ENCODE data around the gene DOCK10. TPM values are rescaled to one million over a fixed set of nuclear protein-coding genes. Genes with fewer than 3 reads are reported as not detected.

The DOCK10 gene
- total and polyA plus RNA-seq, 2 donors (not counting 3 experiments of a cell fraction or from before 2014, with no cell fraction given) = 5.8 to 23.0 TPM

DNA sequence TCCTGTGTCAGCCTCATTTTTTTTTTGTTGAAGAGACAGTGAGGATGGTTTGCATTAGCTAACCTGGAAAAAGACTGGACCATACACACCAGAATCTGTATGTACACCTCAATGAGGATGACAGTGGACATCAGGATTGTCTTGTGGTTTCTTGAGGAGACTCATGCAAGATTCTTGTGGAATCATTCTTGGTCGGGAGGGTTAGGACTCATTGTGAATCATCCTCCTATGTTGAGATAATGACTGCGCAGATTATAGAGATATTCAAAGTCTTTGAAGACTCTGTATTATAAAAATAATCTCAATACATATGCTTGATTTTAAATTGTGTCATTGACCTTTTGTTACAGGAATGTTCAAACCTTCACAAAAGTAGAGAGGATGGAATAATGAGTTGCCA, 49.1 kb upstream of the DOCK10 start:
- Histone ChIP-seq H4K20me1 (replicated peaks; ENCODE audit: control insufficient read depth, extremely low read depth, insufficient read depth, low read length) (no peaks in the 10 kb centered on the region), H3K9ac (replicated peaks; ENCODE audit: extremely low read depth, insufficient read depth, low read length) (no peak overlapping the region), H3K79me2 (ENCODE audit: control insufficient read depth, insufficient read depth, low read length) (no peaks in the 10 kb centered on the region), H3K4me2 (ENCODE audit: insufficient read depth, low read length) (no peak overlapping the region), H3K9me1 (replicated peaks; ENCODE audit: control insufficient read depth, extremely low read depth, insufficient read depth, low read length) (no peaks in the 10 kb centered on the region), H3K36me3 (ENCODE audit: control insufficient read depth in 2 of 2, extremely low read depth in 1 of 2, insufficient read depth in 2 of 2, low read length in 2 of 2) (no peaks in the 10 kb centered on the region), H3K4me1 (ENCODE audit: control insufficient read depth, extremely low read depth, insufficient read depth, low read length) (no peaks in the 10 kb centered on the region), H3K9me3 (replicated peaks; ENCODE audit: control insufficient read depth, insufficient read depth, low read length) (no peaks in the 10 kb centered on the region), H2AFZ (ENCODE audit: low read depth, low read length) (no peak overlapping the region), H3K4me3 (replicated peaks in 1 of 3; ENCODE audit: insufficient read depth in 1 of 3, low read depth in 1 of 3, low read length in 3 of 3) (no peak overlapping the region), H3K27ac (ENCODE audit: insufficient read depth, low read depth, low read length) (no peak overlapping the region), H3K27me3 (ENCODE audit: control insufficient read depth in 2 of 2, insufficient read depth in 2 of 2, low read length in 2 of 2) (peaks cover 0 to 2% of the 10 kb centered on the region in 2 experiments)
- intact Hi-C loops (cut with micrococcal nuclease) (loop anchor here (2.0 kb wide), 1 partner anchor 33 kb away; no protein-coding TSS in a partner anchor), dilution Hi-C loops (cut with MboI; ENCODE audit: extremely low pct_ligation_motif_present, low sequenced_read_pairs) (no loop called here)
- CTCF ChIA-PET = no interaction called here
- DNase-seq (ENCODE audit: low read depth, low spot score) (no peak), FAIRE-seq (no peak)
- POLR2A ChIA-PET = no interaction called here
- BruUV-seq (replicated peaks) = no TSS peak
- TF ChIP-seq POLR2AphosphoS5 (IDR thresholded peaks at IDR 0.05; ENCODE audit: insufficient read depth, low read depth, low read length) (no peak), POLR2A (IDR thresholded peaks at IDR 0.05; ENCODE audit: low read depth, low read length) (no peak), GATA2 (IDR thresholded peaks at IDR 0.05; ENCODE audit: insufficient read depth, insufficient read length, low read depth, low read length) (no peak), EZH2 (IDR thresholded peaks at IDR 0.05; ENCODE audit: borderline replicate concordance, low read depth, low read length, severe bottlenecking) (no peak), JUN (IDR thresholded peaks at IDR 0.05; ENCODE audit: borderline replicate concordance, insufficient read depth, insufficient read length, low read depth) (no peak), FOS (IDR thresholded peaks at IDR 0.05; ENCODE audit: borderline replicate concordance, insufficient read depth, low read length) (no peak), MYC (IDR thresholded peaks at IDR 0.05; ENCODE audit: low read depth, low read length) (no peak)
- TF ChIP-seq, protein P1, sequence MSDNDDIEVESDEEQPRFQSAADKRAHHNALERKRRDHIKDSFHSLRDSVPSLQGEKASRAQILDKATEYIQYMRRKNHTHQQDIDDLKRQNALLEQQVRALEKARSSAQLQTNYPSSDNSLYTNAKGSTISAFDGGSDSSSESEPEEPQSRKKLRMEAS (IDR thresholded peaks at IDR 0.05; ENCODE audit: insufficient read depth, insufficient read length) = no peak
- TF ChIP-seq, protein P2, sequence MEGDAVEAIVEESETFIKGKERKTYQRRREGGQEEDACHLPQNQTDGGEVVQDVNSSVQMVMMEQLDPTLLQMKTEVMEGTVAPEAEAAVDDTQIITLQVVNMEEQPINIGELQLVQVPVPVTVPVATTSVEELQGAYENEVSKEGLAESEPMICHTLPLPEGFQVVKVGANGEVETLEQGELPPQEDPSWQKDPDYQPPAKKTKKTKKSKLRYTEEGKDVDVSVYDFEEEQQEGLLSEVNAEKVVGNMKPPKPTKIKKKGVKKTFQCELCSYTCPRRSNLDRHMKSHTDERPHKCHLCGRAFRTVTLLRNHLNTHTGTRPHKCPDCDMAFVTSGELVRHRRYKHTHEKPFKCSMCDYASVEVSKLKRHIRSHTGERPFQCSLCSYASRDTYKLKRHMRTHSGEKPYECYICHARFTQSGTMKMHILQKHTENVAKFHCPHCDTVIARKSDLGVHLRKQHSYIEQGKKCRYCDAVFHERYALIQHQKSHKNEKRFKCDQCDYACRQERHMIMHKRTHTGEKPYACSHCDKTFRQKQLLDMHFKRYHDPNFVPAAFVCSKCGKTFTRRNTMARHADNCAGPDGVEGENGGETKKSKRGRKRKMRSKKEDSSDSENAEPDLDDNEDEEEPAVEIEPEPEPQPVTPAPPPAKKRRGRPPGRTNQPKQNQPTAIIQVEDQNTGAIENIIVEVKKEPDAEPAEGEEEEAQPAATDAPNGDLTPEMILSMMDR (IDR thresholded peaks at IDR 0.05; ENCODE audit: extremely low read depth in 1 of 2, insufficient read depth in 1 of 2, low read depth in 1 of 2, low read length in 2 of 2) = no peak
